GM23338 (cell line): ENCODE measurements around the gene ESYT2. TPM values are rescaled to one million over a fixed set of nuclear protein-coding genes. Genes with fewer than 3 reads are reported as not detected.
A peak's percentile ranks its signal among the peaks of the same experiment; 100 is the strongest.

Source experiments
- ATAC-seq: fragments of 200-7000 bp; cut with Tn5 transposase; 3 replicates; pipeline ENCODE4 v1.9.1; 2020
- DNase-seq: peaks from one replicate; pipeline ENCODE4 v3.0.0-alpha.2; 2015; ENCODE audit warnings: low spot score
- H2AFZ ChIP-seq: fragments of 200-600 bp; sonication (generic); 2 replicates; pipeline ENCODE4 v1.8.0; 2016; ENCODE audit warnings: antibody characterized with exemption, mild to moderate bottlenecking, moderate library complexity
- H3F3A ChIP-seq: fragments of 200-600 bp; sonication (generic); replicated peaks from 2 replicates; pipeline ENCODE4 v1.8.0; 2017; ENCODE audit warnings: antibody characterized with exemption, mixed run types, low read depth
- H3K27ac ChIP-seq: fragments of 200-600 bp; sonication (generic); 2 replicates; pipeline ENCODE4 v1.6.1; 2016; ENCODE audit warnings: low read depth
- H3K27me3 ChIP-seq: fragments of 200-600 bp; sonication (generic); 2 replicates; pipeline ENCODE4 v1.8.0; 2016; ENCODE audit warnings: mild to moderate bottlenecking, mixed run types, moderate library complexity; ENCODE audit not compliant: insufficient read depth
- H3K36me3 ChIP-seq: fragments of 200-600 bp; sonication (generic); 2 replicates; pipeline ENCODE4 v1.8.0; 2016; ENCODE audit warnings: mild to moderate bottlenecking; ENCODE audit not compliant: insufficient read depth
- H3K4me1 ChIP-seq: fragments of 200-600 bp; sonication (generic); 2 replicates; pipeline ENCODE4 v1.8.0; 2016; ENCODE audit warnings: mild to moderate bottlenecking, moderate library complexity; ENCODE audit not compliant: insufficient read depth
- H3K4me2 ChIP-seq: fragments of 200-600 bp; sonication (generic); 2 replicates; pipeline ENCODE4 v1.7.1; 2017; ENCODE audit warnings: mixed run types
- H3K4me3 ChIP-seq: fragments of 200-600 bp; sonication (generic); 2 replicates; pipeline ENCODE4 v1.6.1; 2016; ENCODE audit warnings: mixed run types
- H3K79me2 ChIP-seq: fragments of 200-600 bp; sonication (generic); replicated peaks from 2 replicates; pipeline ENCODE4 v1.8.0; 2017; ENCODE audit warnings: mild to moderate bottlenecking; ENCODE audit not compliant: insufficient read depth
- H3K9me2 ChIP-seq: fragments of 200-600 bp; sonication (generic); 2 replicates; pipeline ENCODE4 v1.8.0; 2017; ENCODE audit not compliant: insufficient read depth
- H4K20me1 ChIP-seq: fragments of 200-600 bp; sonication (generic); replicated peaks from 2 replicates; pipeline ENCODE4 v1.8.0; 2017; ENCODE audit warnings: mild to moderate bottlenecking; ENCODE audit not compliant: insufficient read depth
- H3K27ac Mint-ChIP-seq: 2 replicates; pipeline ENCODE4 v1.8.0; 2020; ENCODE audit warnings: inconsistent platforms, mild to moderate bottlenecking, moderate library complexity, mixed read lengths
- H3K27me3 Mint-ChIP-seq: 3 replicates; pipeline ENCODE4 v1.8.0; 2022; ENCODE audit warnings: low read depth, mild to moderate bottlenecking, moderate library complexity, mixed read lengths, inconsistent platforms; ENCODE audit not compliant: insufficient read depth, poor library complexity
- H3K36me3 Mint-ChIP-seq: 3 replicates; pipeline ENCODE4 v1.8.0; 2021; ENCODE audit warnings: low read depth, mild to moderate bottlenecking, inconsistent platforms, moderate library complexity, mixed read lengths
- H3K4me1 Mint-ChIP-seq: 3 replicates; pipeline ENCODE4 v1.8.0; 2020; ENCODE audit warnings: mild to moderate bottlenecking, inconsistent platforms, mixed read lengths
- H3K4me3 Mint-ChIP-seq: 3 replicates; pipeline ENCODE4 v1.8.0; 2021; ENCODE audit warnings: moderate library complexity, mild to moderate bottlenecking, inconsistent platforms, mixed read lengths
- H3K9me3 Mint-ChIP-seq: 3 replicates; pipeline ENCODE4 v1.8.0; 2020; ENCODE audit warnings: moderate library complexity, mild to moderate bottlenecking, inconsistent platforms, mixed read lengths
- EZH2 ChIP-seq: fragments of 200-600 bp; sonication (generic); IDR thresholded peaks from one replicate; pipeline ENCODE4 v1.8.0; 2017; ENCODE audit warnings: antibody characterized with exemption, mild to moderate bottlenecking, low read depth; ENCODE audit not compliant: unreplicated experiment
- EZH2phosphoT487 ChIP-seq: fragments of 200-600 bp; sonication (generic); IDR thresholded peaks from one replicate; pipeline ENCODE4 v1.8.1; 2018; ENCODE audit warnings: antibody characterized with exemption; ENCODE audit not compliant: unreplicated experiment
- JUNB ChIP-seq: IDR thresholded peaks from one replicate; pipeline ENCODE4 v1.6.1; 2016; ENCODE audit warnings: antibody characterized with exemption; ENCODE audit not compliant: unreplicated experiment
- POLR2AphosphoS5 ChIP-seq: IDR thresholded peaks from 2 replicates; pipeline ENCODE4 v1.6.1; 2016; ENCODE audit warnings: antibody characterized with exemption, low read depth
- STAT1 ChIP-seq: IDR thresholded peaks from one replicate; pipeline ENCODE4 v1.6.1; 2016; ENCODE audit warnings: antibody characterized with exemption; ENCODE audit not compliant: unreplicated experiment
- ZNF114 ChIP-seq: fragments of 250-450 bp; sonication (Bioruptor Pico); IDR thresholded peaks from 2 replicates; pipeline ENCODE4 v1.5.0; 2020; ENCODE audit warnings: mild to moderate bottlenecking, moderate library complexity
- ZNF331 ChIP-seq: fragments of 250-450 bp; sonication (Bioruptor Pico); IDR thresholded peaks from 2 replicates; pipeline ENCODE4 v1.5.0; 2020; ENCODE audit warnings: low read depth, mild to moderate bottlenecking, moderate library complexity
- polyA plus RNA-seq: library from polyadenylated mRNA; unstranded; fragments of >200 nt; fragmentation: Nextera tagmentation; extraction: Ambion mirVana; gene quantifications from 2 replicates; pipeline ENCODE4 v1.2.1, GENCODE V29; 2016
- total RNA-seq: library from RNA; depleted of rRNA; stranded (reverse); fragments of >200 nt; shearing (Covaris generic); gene quantifications from 2 replicates; pipeline ENCODE4 v1.2.3, GENCODE V29; 2014
- TF ChIP-seq, protein P1 (sequence below): IDR thresholded peaks from 2 replicates; pipeline ENCODE4 v1.6.1; 2016; ENCODE audit warnings: antibody characterized with exemption
- TF ChIP-seq, protein P2 (sequence below), 2 experiments: fragments of 200-600 bp in 1 of 2; sonication (generic) in 1 of 2; conservative IDR thresholded peaks; 2 replicates each; pipeline versions ENCODE4 v1.5.1 to v1.6.1; 2016 to 2017; ENCODE audit warnings: antibody characterized with exemption in 2 of 2, low read depth in 2 of 2, mild to moderate bottlenecking in 2 of 2, moderate library complexity in 1 of 2
- TF ChIP-seq, protein P3 (sequence below): IDR thresholded peaks from one replicate; pipeline ENCODE4 v1.6.1; 2018; ENCODE audit warnings: antibody characterized with exemption; ENCODE audit not compliant: unreplicated experiment

ESYT2 gene
- total and polyA plus RNA-seq, 2 experiments from 2014 or later: 9.6 to 52.7 TPM

DNA sequence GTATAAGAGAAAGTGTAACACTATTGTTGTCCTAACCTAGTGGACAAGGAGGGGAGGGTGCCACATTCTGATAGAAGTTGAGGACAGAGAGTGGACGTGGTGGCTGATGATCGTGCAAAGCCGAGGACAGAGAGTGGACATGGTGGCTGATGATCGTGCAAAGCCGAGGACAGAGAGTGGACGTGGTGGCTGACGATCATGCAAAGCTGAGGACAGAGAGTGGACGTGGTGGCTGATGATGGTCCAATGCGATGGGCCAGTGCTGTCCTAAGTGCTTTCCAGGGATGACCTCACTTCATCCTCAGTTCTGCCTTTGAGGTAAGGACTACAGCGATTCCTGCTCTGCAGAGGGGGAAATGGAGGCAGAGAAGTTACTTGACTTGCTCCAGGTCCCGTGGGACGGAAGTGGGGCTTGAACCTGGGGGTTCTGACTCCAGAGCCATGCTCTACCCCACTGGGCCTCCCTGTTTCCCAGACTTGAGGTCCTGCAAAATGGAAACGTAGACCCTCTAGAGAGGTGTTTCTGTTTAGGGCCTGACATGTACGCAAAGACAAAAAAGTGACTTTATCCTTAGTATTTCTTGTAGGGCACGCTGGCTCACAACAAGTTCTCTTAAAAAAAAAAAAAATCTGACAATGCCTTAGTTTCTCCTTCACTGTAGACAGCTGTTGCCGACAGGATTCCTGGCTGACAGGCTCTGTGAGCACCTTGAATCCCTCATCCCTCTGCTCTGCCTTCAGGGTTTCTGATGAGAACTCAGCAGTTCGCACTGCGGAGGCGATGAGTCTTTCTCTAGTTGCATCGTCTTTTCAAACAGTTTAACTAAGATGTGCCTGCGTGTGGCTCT lies 104.4 kb downstream of the ESYT2 start:
- Histone ChIP-seq H2AFZ (no peak overlapping the region), H4K20me1 (no peaks in the 10 kb centered on the region), H3K79me2 (no peaks in the 10 kb centered on the region), H3K4me2 (no peak overlapping the region), H3K9me2 (0 out of 2 replicates have a peak, but pooled peaks cover 4% of the 10 kb centered on the region), H3F3A (peaks cover 3% of the 10 kb centered on the region; the same call in 1 of the 2 replicates), H3K4me1 (no peaks in the 10 kb centered on the region), H3K27me3 (no peaks in the 10 kb centered on the region), H3K27ac (no peak overlapping the region), H3K36me3 (no peaks in the 10 kb centered on the region), H3K4me3 (no peak overlapping the region)
- H3K4me1 Mint-ChIP-seq: peaks cover 9% of the 10 kb centered on the region
- H3K9me3 Mint-ChIP-seq: no peaks in the 10 kb centered on the region
- TF ChIP-seq POLR2AphosphoS5 (no peak), STAT1 (no peak)
- H3K27me3 Mint-ChIP-seq: peaks cover 11% of the 10 kb centered on the region
- no peak overlapping the region for H3K4me3 Mint-ChIP-seq
- no peak for DNase-seq
- H3K27ac Mint-ChIP-seq: no peak overlapping the region
- H3K36me3 Mint-ChIP-seq: peaks cover 4% of the 10 kb centered on the region
- no peak for ATAC-seq

DNA sequence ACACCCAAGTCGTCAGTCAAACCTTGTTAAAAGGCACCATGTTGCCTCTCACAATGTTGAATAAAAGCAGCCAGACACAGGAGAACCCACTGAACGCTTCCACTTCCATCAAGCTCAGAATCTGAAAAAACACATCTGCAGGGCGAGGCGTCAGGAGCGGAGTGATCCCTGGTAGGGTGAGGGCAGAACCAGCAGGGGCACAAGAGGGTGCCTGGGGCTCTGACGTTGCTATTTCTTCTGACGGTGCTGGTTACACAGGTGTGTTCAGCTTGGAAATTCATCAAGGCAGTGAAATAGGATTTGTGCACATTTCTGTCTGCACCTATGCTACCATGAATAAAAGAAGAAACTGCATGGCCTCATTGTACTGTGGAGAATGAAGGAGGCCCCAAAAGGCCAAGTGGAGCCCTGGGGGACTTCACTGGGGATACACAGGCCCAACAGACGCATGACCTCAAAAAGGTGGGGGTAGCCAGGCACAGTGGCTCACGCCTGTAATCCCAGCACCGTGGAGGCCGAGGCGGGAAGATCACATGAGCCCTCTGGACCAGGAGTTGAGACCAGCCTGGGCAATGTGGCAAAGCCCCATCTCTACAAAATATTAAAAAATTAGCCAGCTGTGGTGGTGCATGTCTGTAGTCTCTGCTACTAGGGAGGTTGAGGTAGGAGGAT lies 105.5 kb downstream of the ESYT2 start:
- Histone ChIP-seq H3K4me1 (no peaks in the 10 kb centered on the region), H3K27ac (no peak overlapping the region), H3F3A (peaks cover 4% of the 10 kb centered on the region; the same call in 1 of the 2 replicates), H3K4me3 (no peak overlapping the region), H4K20me1 (no peaks in the 10 kb centered on the region), H3K9me2 (0 out of 2 replicates have a peak, but pooled peaks cover 4% of the 10 kb centered on the region), H2AFZ (no peak overlapping the region), H3K79me2 (no peaks in the 10 kb centered on the region), H3K27me3 (no peaks in the 10 kb centered on the region), H3K4me2 (no peak overlapping the region), H3K36me3 (no peaks in the 10 kb centered on the region)
- Mint-ChIP-seq H3K36me3 (no peaks in the 10 kb centered on the region; the same call in 2 of the 3 replicates), H3K27ac (no peak overlapping the region), H3K9me3 (no peaks in the 10 kb centered on the region), H3K4me3 (no peak overlapping the region), H3K4me1 (peaks cover 4% of the 10 kb centered on the region), H3K27me3 (peaks cover 10% of the 10 kb centered on the region)
- DNase-seq (no peak), ATAC-seq (peak; percentile 39; the same call in 1 of the 3 replicates)
- TF ChIP-seq EZH2: no peak

DNA sequence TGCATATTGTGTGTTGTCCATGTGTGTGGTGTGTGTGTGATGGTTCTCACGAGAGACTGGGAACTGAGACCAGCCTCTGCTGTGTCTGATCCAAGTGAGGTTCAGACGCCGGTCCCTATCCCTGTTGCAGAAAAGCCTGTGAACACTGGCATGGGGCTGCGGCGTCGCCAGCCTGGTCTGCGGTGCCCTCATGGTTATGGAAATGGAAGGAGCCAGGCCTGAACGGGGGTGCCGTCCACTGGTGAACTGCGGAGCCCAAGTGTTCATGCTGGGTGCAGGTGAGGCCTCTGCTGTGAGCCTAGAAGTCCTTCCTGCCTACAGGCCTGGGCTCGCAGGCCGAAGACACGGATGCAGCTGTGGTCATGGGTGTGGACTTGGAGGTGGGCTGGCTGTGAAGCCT lies 106.0 kb downstream of the ESYT2 start:
- Histone ChIP-seq H3K27me3 (no peaks in the 10 kb centered on the region), H4K20me1 (no peaks in the 10 kb centered on the region), H2AFZ (no peak overlapping the region), H3K9me2 (0 out of 2 replicates have a peak, but pooled peaks cover under 1% of the 10 kb centered on the region), H3K27ac (no peak overlapping the region), H3K36me3 (no peaks in the 10 kb centered on the region), H3K4me1 (no peaks in the 10 kb centered on the region), H3K4me3 (no peak overlapping the region), H3F3A (peaks cover 4% of the 10 kb centered on the region; the same call in 1 of the 2 replicates), H3K4me2 (no peak overlapping the region), H3K79me2 (no peaks in the 10 kb centered on the region)
- no peaks in the 10 kb centered on the region; the same call in 2 of the 3 replicates for H3K4me1 Mint-ChIP-seq
- H3K36me3 Mint-ChIP-seq: no peaks in the 10 kb centered on the region
- no peak overlapping the region for H3K4me3 Mint-ChIP-seq
- no peaks in the 10 kb centered on the region for H3K9me3 Mint-ChIP-seq
- ATAC-seq (no peak), DNase-seq (no peak)
- no peak overlapping the region for H3K27ac Mint-ChIP-seq
- H3K27me3 Mint-ChIP-seq: peaks cover 7% of the 10 kb centered on the region
- TF ChIP-seq JUNB (no peak), POLR2AphosphoS5 (no peak), ZNF331 (no peak), ZNF114 (no peak), EZH2 (no peak), EZH2phosphoT487 (no peak)
- TF ChIP-seq, protein P1, sequence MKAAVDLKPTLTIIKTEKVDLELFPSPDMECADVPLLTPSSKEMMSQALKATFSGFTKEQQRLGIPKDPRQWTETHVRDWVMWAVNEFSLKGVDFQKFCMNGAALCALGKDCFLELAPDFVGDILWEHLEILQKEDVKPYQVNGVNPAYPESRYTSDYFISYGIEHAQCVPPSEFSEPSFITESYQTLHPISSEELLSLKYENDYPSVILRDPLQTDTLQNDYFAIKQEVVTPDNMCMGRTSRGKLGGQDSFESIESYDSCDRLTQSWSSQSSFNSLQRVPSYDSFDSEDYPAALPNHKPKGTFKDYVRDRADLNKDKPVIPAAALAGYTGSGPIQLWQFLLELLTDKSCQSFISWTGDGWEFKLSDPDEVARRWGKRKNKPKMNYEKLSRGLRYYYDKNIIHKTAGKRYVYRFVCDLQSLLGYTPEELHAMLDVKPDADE: no peak
- TF ChIP-seq, protein P2, sequence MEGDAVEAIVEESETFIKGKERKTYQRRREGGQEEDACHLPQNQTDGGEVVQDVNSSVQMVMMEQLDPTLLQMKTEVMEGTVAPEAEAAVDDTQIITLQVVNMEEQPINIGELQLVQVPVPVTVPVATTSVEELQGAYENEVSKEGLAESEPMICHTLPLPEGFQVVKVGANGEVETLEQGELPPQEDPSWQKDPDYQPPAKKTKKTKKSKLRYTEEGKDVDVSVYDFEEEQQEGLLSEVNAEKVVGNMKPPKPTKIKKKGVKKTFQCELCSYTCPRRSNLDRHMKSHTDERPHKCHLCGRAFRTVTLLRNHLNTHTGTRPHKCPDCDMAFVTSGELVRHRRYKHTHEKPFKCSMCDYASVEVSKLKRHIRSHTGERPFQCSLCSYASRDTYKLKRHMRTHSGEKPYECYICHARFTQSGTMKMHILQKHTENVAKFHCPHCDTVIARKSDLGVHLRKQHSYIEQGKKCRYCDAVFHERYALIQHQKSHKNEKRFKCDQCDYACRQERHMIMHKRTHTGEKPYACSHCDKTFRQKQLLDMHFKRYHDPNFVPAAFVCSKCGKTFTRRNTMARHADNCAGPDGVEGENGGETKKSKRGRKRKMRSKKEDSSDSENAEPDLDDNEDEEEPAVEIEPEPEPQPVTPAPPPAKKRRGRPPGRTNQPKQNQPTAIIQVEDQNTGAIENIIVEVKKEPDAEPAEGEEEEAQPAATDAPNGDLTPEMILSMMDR (conservative IDR thresholded peaks at IDR 0.05; ENCODE audit: low read depth in 2 of 2): no peak
- TF ChIP-seq, protein P3, sequence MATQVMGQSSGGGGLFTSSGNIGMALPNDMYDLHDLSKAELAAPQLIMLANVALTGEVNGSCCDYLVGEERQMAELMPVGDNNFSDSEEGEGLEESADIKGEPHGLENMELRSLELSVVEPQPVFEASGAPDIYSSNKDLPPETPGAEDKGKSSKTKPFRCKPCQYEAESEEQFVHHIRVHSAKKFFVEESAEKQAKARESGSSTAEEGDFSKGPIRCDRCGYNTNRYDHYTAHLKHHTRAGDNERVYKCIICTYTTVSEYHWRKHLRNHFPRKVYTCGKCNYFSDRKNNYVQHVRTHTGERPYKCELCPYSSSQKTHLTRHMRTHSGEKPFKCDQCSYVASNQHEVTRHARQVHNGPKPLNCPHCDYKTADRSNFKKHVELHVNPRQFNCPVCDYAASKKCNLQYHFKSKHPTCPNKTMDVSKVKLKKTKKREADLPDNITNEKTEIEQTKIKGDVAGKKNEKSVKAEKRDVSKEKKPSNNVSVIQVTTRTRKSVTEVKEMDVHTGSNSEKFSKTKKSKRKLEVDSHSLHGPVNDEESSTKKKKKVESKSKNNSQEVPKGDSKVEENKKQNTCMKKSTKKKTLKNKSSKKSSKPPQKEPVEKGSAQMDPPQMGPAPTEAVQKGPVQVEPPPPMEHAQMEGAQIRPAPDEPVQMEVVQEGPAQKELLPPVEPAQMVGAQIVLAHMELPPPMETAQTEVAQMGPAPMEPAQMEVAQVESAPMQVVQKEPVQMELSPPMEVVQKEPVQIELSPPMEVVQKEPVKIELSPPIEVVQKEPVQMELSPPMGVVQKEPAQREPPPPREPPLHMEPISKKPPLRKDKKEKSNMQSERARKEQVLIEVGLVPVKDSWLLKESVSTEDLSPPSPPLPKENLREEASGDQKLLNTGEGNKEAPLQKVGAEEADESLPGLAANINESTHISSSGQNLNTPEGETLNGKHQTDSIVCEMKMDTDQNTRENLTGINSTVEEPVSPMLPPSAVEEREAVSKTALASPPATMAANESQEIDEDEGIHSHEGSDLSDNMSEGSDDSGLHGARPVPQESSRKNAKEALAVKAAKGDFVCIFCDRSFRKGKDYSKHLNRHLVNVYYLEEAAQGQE: no peak
